22Rv1 (cell line): ENCODE measurements around the gene NAGS.

Experiments used
- H3K27ac ChIP-seq: fragments of 450-650 bp; 2 replicates; pipeline ENCODE4 v1.5.1; 2017
- ZFX ChIP-seq: fragments of 450-650 bp; IDR thresholded peaks from 2 replicates; pipeline ENCODE4 v1.6.1; 2017; ENCODE audit warnings: antibody characterized with exemption, borderline replicate concordance
- TF ChIP-seq, protein P1 (sequence below): fragments of 450-650 bp; IDR thresholded peaks from 2 replicates; pipeline ENCODE4 v1.5.1; 2017; ENCODE audit warnings: mild to moderate bottlenecking

Gene NAGS

DNA sequence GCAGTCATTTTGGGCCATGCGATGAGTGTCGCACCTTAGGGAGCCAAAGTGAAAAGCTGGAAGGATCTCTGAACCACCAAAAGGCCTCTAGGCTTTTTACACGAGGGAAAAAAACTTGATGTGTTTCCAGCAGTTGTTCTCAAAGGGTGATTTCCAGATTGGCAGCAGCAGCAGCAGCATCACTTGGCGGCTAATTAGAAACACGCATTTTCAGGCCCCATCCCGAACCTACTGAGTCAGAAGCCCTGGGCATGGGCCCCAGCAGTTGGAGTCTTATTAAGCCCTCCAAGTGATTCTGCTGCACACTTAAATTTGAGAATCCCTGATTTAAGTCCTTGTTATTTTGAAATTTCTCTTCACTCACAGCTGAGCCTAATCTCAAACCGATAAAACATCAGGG is 25.4 kb upstream of the NAGS start:
- TF ChIP-seq ZFX = no peak
- TF ChIP-seq, protein P1, sequence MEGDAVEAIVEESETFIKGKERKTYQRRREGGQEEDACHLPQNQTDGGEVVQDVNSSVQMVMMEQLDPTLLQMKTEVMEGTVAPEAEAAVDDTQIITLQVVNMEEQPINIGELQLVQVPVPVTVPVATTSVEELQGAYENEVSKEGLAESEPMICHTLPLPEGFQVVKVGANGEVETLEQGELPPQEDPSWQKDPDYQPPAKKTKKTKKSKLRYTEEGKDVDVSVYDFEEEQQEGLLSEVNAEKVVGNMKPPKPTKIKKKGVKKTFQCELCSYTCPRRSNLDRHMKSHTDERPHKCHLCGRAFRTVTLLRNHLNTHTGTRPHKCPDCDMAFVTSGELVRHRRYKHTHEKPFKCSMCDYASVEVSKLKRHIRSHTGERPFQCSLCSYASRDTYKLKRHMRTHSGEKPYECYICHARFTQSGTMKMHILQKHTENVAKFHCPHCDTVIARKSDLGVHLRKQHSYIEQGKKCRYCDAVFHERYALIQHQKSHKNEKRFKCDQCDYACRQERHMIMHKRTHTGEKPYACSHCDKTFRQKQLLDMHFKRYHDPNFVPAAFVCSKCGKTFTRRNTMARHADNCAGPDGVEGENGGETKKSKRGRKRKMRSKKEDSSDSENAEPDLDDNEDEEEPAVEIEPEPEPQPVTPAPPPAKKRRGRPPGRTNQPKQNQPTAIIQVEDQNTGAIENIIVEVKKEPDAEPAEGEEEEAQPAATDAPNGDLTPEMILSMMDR = no peak
- H3K27ac ChIP-seq = no peak overlapping the region

DNA sequence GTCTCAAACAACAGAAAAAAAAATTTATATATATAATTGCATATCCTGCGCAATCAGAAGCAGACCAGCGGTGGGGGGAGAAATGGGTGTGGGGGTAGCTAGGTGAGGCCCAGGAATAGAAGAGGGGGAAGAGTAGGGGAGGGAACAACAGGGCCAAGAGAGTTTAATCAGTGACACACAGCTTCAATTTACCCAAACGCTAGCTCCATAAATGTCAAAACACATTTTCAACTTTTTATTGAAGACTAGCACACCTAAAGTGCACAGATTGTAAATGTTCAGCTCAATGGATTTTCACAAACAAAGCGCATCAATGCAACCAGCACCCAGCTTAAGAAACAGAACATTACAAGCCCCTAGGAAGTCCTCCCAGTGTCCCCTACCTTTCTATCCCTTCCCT is 24.8 kb upstream of the NAGS start:
- TF ChIP-seq ZFX = no peak
- TF ChIP-seq, protein P1 = no peak
- no peak overlapping the region for H3K27ac ChIP-seq

GRCh38 chr17:43982171-43982570 is 22.3 kb upstream of the NAGS start:
- no peak overlapping the region for H3K27ac ChIP-seq
- TF ChIP-seq, protein P1 = no peak
- TF ChIP-seq ZFX = no peak

- H3K27ac ChIP-seq = no peak overlapping the region
- TF ChIP-seq ZFX = no peak
- TF ChIP-seq, protein P1 = no peak
Measured at GRCh38 chr17:43983196-43983514, 21.3 kb upstream of the NAGS start.

- no peak overlapping the region for H3K27ac ChIP-seq
- no peak for TF ChIP-seq ZFX
- TF ChIP-seq, protein P1 = peak; percentile 32
Measured at GRCh38 chr17:43983515-43984411, 20.7 kb upstream of the NAGS start.

DNA sequence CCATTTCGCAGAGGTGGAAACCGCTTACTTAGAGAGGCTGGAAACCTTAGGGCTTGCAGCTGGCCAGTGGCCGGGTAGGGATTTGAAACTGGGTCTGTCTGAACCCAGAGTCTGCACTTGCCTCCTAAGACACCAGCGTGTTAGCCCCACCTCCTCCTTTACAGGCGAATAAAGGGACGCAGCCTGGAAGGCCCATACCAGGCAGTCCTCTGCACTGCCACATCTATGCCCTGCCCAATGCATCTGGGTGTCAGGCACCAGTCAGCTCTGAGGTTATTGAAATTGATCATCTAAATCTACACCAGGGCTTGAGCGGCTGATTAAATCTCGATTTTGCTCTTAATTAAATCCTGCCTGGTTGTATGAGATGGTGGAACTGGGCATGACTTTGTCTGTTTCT is 19.9 kb upstream of the NAGS start:
- H3K27ac ChIP-seq = no peak overlapping the region
- TF ChIP-seq, protein P1 = no peak
- no peak for TF ChIP-seq ZFX

- TF ChIP-seq, protein P1 = no peak
- TF ChIP-seq ZFX = no peak
Measured at GRCh38 chr17:43986225-43986981, 18.0 kb upstream of the NAGS start.

More at GRCh38 chr17:43986225-43986981, 18.0 kb upstream of the NAGS start:
- H3K27ac ChIP-seq = no peak overlapping the region
